OCI-LY7 (cell line): ENCODE data around the gene SLC29A3.

Experiments
- CTCF ChIP-seq: fragments of 200-600 bp; sonication (generic); conservative IDR thresholded peaks from 2 replicates; pipeline ENCODE4 v1.5.1; 2014; ENCODE audit warnings: mild to moderate bottlenecking, antibody characterized with exemption, low read length, moderate library complexity, mixed read lengths
- EZH2phosphoT487 ChIP-seq: fragments of 200-600 bp; sonication (generic); IDR thresholded peaks from 2 replicates; pipeline ENCODE4 v1.6.1; 2018; ENCODE audit warnings: low read depth, borderline replicate concordance, mild to moderate bottlenecking, mixed run types, antibody characterized with exemption, low read length, moderate library complexity, mixed read lengths

- TF ChIP-seq CTCF (no peak), EZH2phosphoT487 (no peak)
Measured at GRCh38 chr10:71402005-71402404, 82.9 kb downstream of the SLC29A3 start.
